Measurements from ENCODE around the gene PSMD2.

PSMD2 gene

DNA sequence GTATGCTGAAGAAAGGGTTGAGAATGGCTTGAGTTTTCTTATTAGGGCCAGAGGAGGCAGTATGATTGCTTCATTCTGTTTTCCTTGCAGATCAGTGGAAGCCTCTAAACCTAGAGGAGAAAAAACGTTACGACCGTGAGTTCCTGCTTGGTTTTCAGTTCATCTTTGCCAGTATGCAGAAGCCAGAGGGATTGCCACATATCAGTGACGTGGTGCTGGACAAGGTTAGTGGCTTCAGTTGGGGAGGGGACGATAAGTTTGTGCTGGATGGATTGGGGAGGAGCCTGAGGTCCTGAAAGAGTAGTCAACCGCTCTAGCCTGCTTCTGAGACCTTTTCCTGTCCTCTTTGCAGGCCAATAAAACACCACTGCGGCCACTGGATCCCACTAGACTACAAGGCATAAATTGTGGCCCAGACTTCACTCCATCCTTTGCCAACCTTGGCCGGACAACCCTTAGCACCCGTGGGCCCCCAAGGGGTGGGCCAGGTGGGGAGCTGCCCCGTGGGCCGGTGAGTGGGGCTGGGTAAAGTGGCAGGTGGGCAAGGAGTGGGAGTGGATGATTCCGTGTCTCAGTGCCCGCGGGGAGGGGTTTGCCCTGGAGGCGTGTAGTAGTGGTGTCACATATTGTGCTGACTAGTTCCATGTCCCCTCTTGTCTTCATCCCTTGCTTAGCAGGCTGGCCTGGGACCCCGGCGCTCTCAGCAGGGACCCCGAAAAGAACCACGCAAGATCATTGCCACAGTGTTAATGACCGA lies 23.9 kb downstream of the PSMD2 start:
- no peak overlapping the region for H3K27ac ChIP-seq
- TF ChIP-seq, protein P1, sequence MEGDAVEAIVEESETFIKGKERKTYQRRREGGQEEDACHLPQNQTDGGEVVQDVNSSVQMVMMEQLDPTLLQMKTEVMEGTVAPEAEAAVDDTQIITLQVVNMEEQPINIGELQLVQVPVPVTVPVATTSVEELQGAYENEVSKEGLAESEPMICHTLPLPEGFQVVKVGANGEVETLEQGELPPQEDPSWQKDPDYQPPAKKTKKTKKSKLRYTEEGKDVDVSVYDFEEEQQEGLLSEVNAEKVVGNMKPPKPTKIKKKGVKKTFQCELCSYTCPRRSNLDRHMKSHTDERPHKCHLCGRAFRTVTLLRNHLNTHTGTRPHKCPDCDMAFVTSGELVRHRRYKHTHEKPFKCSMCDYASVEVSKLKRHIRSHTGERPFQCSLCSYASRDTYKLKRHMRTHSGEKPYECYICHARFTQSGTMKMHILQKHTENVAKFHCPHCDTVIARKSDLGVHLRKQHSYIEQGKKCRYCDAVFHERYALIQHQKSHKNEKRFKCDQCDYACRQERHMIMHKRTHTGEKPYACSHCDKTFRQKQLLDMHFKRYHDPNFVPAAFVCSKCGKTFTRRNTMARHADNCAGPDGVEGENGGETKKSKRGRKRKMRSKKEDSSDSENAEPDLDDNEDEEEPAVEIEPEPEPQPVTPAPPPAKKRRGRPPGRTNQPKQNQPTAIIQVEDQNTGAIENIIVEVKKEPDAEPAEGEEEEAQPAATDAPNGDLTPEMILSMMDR (conservative IDR thresholded peaks at IDR 0.05): no peak

GRCh38 chr3:184323696-184324095 lies 24.7 kb downstream of the PSMD2 start:
- TF ChIP-seq, protein P1 (conservative IDR thresholded peaks at IDR 0.05): no peak
- no peak overlapping the region for H3K27ac ChIP-seq

DNA sequence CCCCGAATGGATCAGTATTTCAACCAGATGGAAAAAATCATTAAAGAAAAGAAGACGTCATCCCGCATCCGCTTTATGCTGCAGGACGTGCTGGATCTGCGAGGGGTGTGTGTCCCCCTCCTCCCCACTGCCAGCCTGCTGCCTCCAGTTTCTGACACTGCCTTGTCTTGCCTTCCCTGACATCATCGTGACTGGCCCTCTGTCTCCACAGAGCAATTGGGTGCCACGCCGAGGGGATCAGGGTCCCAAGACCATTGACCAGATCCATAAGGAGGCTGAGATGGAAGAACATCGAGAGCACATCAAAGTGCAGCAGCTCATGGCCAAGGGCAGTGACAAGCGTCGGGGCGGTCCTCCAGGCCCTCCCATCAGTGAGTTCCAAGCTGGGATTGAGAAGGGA lies 26.2 kb downstream of the PSMD2 start:
- TF ChIP-seq, protein P1 (conservative IDR thresholded peaks at IDR 0.05): no peak
- no peak overlapping the region for H3K27ac ChIP-seq

- TF ChIP-seq, protein P1 (conservative IDR thresholded peaks at IDR 0.05): no peak
- H3K27ac ChIP-seq: no peak overlapping the region; the same call in 1 of the 2 replicates
Observed at GRCh38 chr3:184325715-184326369, 26.8 kb downstream of the PSMD2 start.

DNA sequence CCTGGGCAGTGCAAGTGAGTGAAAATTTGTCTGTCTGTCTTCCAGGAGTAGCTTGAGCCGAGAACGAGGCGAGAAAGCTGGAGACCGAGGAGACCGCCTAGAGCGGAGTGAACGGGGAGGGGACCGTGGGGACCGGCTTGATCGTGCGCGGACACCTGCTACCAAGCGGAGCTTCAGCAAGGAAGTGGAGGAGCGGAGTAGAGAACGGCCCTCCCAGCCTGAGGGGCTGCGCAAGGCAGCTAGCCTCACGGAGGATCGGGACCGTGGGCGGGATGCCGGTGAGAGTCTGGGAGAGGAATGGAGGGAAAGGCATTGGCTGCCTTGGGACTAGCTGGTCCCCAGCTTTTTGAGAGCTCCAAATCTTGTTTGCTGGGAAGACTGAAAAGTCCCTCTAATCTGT lies 28.1 kb downstream of the PSMD2 start:
- TF ChIP-seq, protein P1 (conservative IDR thresholded peaks at IDR 0.05): no peak
- H3K27ac ChIP-seq: 0 out of 2 replicates have a peak overlapping the region, but pooled peaks have one; percentile 8

DNA sequence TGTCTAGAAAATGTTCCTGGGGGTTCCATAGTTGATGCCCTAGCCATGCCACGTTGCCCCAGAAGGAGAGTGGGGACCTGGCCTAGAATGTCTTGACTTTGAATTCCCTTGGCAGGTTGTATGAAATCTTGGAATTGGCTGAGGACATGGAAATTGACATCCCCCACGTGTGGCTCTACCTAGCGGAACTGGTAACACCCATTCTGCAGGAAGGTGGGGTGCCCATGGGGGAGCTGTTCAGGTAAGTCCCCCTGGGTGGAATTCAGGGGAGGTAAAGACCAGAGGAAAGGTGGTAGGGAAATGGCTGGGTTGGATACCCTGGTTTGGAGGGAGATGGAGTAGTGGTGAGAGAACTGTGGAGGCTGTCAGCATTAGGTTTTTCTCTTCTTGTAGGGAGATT lies 29.5 kb downstream of the PSMD2 start:
- no peak overlapping the region for H3K27ac ChIP-seq
- TF ChIP-seq, protein P1 (conservative IDR thresholded peaks at IDR 0.05): no peak

- peak overlapping the region; percentile 26; the same call in 1 of the 2 replicates for H3K27ac ChIP-seq
- TF ChIP-seq, protein P1 (conservative IDR thresholded peaks at IDR 0.05): no peak
Observed at GRCh38 chr3:184332370-184333090, 33.5 kb downstream of the PSMD2 start.

Measured in VCaP (cell line).